ENCODE results near the gene PRKG1.
A peak's percentile ranks its signal among the peaks of the same experiment; 100 is the strongest.
"Not testable (repeated sequence)": the region's sequence is repeated elsewhere in the genome, so short reads cannot be mapped to it uniquely, and the experiment has no call there.

PRKG1 gene

GRCh38 chr10:51273574-51273973, 199.3 kb downstream of the PRKG1 start:
- no peak for TF ChIP-seq GABPA (IDR thresholded peaks at IDR 0.05; ENCODE audit: low read depth)
- no peak for TF ChIP-seq CTCF (IDR thresholded peaks at IDR 0.05; ENCODE audit: insufficient read depth, low read length)
- TF ChIP-seq REST (IDR thresholded peaks at IDR 0.05; ENCODE audit: insufficient replicate concordance, low read depth) = no peak
- TF ChIP-seq SPI1 (IDR thresholded peaks at IDR 0.05; ENCODE audit: borderline replicate concordance, low read depth) = no peak
- no peak for TF ChIP-seq POLR2AphosphoS5 (IDR thresholded peaks at IDR 0.05; ENCODE audit: low read depth)
- H3K4me3 ChIP-seq (replicated peaks; ENCODE audit: insufficient read depth, low read length) = no peak overlapping the region

GRCh38 chr10:51276097-51276496, 201.8 kb downstream of the PRKG1 start:
- not testable (repeated sequence) for H3K27me3 ChIP-seq (ENCODE audit: insufficient read depth, poor library complexity, severe bottlenecking); H3K4me3 ChIP-seq (replicated peaks; ENCODE audit: insufficient read depth, low read length); DNase-seq (ENCODE audit: low read depth in 1 of 2, low spot score in 1 of 2); H3K27ac ChIP-seq (replicated peaks)

More at GRCh38 chr10:51273574-51273973, 199.3 kb downstream of the PRKG1 start:
- peak in 1 of 2 experiments; percentile 2 for DNase-seq (ENCODE audit: low read depth in 1 of 2, low spot score in 1 of 2)
- Histone ChIP-seq H3K27ac (replicated peaks) (no peak overlapping the region), H3K27me3 (ENCODE audit: insufficient read depth, poor library complexity, severe bottlenecking) (no peaks in the 10 kb centered on the region)

- not testable (repeated sequence) for H3K4me3 ChIP-seq (replicated peaks; ENCODE audit: insufficient read depth, low read length); DNase-seq (ENCODE audit: low read depth in 1 of 2, low spot score in 1 of 2); H3K27me3 ChIP-seq (ENCODE audit: insufficient read depth, poor library complexity, severe bottlenecking); H3K27ac ChIP-seq (replicated peaks)
Observed at GRCh38 chr10:51281387-51281786, 207.1 kb downstream of the PRKG1 start.

GRCh38 chr10:51285601-51286000, 211.3 kb downstream of the PRKG1 start:
- no peak overlapping the region for H3K27ac ChIP-seq (replicated peaks)
- H3K27me3 ChIP-seq (ENCODE audit: insufficient read depth, poor library complexity, severe bottlenecking) = no peaks in the 10 kb centered on the region
- no peak for TF ChIP-seq POLR2AphosphoS5 (IDR thresholded peaks at IDR 0.05; ENCODE audit: low read depth)
- no peak for TF ChIP-seq REST (IDR thresholded peaks at IDR 0.05; ENCODE audit: insufficient replicate concordance, low read depth)
- no peak for TF ChIP-seq SPI1 (IDR thresholded peaks at IDR 0.05; ENCODE audit: borderline replicate concordance, low read depth)
- TF ChIP-seq GABPA (IDR thresholded peaks at IDR 0.05; ENCODE audit: low read depth) = no peak
- TF ChIP-seq CTCF (IDR thresholded peaks at IDR 0.05; ENCODE audit: insufficient read depth, low read length) = no peak
- no peak overlapping the region for H3K4me3 ChIP-seq (replicated peaks; ENCODE audit: insufficient read depth, low read length)
- DNase-seq (ENCODE audit: low read depth in 1 of 2, low spot score in 1 of 2) = no peak

GRCh38 chr10:51288511-51288910, 214.2 kb downstream of the PRKG1 start:
- TF ChIP-seq REST (IDR thresholded peaks at IDR 0.05; ENCODE audit: insufficient replicate concordance, low read depth) = no peak
- TF ChIP-seq GABPA (IDR thresholded peaks at IDR 0.05; ENCODE audit: low read depth) = no peak
- DNase-seq (ENCODE audit: low read depth in 1 of 2, low spot score in 1 of 2) = no peak
- Histone ChIP-seq H3K4me3 (replicated peaks; ENCODE audit: insufficient read depth, low read length) (no peak overlapping the region), H3K27ac (replicated peaks) (no peak overlapping the region), H3K27me3 (ENCODE audit: insufficient read depth, poor library complexity, severe bottlenecking) (no peaks in the 10 kb centered on the region)

Data from HL-60 (cell line).